SH-SY5Y (cell line): ENCODE measurements around the gene TRPV6.

Experiments
- GATA2 ChIP-seq: IDR thresholded peaks from 2 replicates; pipeline ENCODE4 v1.6.1; 2011; ENCODE audit warnings: mild to moderate bottlenecking, low read depth, low read length
- GATA3 ChIP-seq: IDR thresholded peaks from 2 replicates; pipeline ENCODE4 v1.6.1; 2011; ENCODE audit warnings: low read depth, mild to moderate bottlenecking, low read length, moderate library complexity

DNA sequence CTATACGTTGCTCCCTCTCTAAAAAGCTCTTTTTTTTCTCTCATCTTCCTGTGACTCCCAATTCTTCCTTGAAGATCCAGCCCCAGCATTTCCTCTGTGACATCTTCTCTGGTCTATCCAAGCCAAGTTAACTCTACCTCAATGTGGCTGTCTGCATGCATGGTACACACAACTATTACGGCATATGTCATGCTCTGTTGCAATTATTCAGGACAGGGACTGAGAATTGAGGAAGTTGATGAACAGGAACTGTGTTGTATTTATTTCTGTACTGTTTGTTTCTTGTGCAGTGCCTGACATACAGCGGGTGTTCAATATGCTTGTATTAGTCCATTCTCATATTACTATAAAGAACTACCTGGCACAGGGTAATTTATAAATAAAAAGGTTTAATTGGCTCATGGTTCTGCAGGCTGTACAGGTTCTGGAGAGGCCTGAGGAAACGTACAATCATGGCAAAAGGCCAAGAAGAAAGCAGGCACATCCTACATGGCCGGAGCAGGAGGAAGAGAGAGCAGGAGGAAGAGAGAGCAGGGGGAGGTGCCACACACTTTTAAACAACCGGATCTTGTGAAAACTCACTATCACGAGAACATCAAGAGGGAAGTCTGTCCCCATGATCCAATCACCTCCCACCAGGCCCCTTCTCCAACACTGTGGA, 41.7 kb upstream of the TRPV6 start:
- TF ChIP-seq GATA2 (no peak), GATA3 (no peak)
